ENCODE data around the gene CXCR4. TPM values are rescaled to one million over a fixed set of nuclear protein-coding genes. Genes with fewer than 3 reads are reported as not detected.

Gene CXCR4
- total and polyA plus RNA-seq, 8 donors, result 0.31 to 20.4 (median 1.5) TPM

DNA sequence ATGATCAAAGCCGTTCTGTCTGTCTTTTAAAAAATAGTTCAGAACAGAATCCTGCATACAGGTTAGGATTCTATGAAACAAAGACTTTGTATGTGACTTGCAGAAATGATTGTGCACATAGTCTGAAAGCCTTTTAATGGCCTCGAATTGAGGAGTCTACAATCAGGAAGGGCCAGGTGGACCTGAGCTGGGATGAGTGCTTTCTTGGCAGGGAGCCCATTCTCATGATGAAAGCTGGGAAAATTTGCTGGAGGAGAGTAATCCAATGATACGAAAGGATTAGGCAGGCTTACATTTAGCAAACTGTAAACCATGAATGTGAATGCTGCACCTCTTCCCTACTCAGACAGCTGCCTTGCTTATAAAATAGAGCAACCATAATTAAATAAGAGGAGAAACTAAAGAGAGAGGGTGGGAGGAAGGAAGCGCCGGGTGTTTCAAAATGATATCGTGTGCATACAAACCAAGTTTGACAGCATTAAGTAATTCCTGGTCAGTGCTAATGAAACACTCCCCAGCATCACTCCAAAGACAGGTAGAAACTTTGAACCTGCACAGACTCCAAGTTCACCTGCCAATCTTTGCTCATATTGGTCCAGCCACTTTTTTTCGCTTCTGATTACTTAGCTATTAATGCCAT, 23.7 kb upstream of the CXCR4 start:
- TF ChIP-seq, protein P1, sequence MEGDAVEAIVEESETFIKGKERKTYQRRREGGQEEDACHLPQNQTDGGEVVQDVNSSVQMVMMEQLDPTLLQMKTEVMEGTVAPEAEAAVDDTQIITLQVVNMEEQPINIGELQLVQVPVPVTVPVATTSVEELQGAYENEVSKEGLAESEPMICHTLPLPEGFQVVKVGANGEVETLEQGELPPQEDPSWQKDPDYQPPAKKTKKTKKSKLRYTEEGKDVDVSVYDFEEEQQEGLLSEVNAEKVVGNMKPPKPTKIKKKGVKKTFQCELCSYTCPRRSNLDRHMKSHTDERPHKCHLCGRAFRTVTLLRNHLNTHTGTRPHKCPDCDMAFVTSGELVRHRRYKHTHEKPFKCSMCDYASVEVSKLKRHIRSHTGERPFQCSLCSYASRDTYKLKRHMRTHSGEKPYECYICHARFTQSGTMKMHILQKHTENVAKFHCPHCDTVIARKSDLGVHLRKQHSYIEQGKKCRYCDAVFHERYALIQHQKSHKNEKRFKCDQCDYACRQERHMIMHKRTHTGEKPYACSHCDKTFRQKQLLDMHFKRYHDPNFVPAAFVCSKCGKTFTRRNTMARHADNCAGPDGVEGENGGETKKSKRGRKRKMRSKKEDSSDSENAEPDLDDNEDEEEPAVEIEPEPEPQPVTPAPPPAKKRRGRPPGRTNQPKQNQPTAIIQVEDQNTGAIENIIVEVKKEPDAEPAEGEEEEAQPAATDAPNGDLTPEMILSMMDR (IDR thresholded peaks at IDR 0.05), result no peak
- Histone ChIP-seq H3K4me1 (peaks cover 0 to 4% (median 0%) of the 10 kb centered on the region in 3 donors), H3K27ac (no peak overlapping the region), H3K4me3 (no peak overlapping the region), H3K27me3 (no peaks in the 10 kb centered on the region), H3K36me3 (no peaks in the 10 kb centered on the region), H3K9me3 (no peaks in the 10 kb centered on the region)
- 20% methylated on average over 7 of the region's 7 CpGs for WGBS, 2 donors
- peak in 3 of 4 donors; percentile 36 to 80 (median 76) for ATAC-seq
- no peak for FAIRE-seq
- intact Hi-C loops (cut with DNase I), result no loop called here
- peak in 1 of 6 donors; percentile 6 for DNase-seq

DNA sequence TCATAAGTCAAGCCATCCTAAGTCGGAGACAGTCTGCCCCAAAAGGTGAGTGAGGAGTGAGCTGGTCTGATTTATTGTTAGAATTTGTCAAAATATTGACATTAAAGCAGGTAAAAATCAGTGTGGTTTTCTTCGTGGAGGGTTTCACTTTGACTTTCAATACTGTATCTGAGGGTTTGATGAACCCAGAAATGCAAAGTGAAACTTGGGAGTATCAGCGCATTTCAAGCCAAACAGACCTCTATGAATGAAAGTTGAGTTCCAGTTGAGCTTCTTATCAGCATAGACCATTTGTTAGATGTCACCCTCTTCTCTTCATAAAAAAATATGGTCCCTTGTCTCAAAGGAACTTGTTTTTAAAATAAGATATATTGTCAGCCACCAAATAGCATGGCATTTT, 21.7 kb upstream of the CXCR4 start:
- ATAC-seq (no peak), FAIRE-seq (no peak), DNase-seq (no peak)
- Histone ChIP-seq H3K4me1 (peaks cover 0 to 4% (median 0%) of the 10 kb centered on the region in 3 donors), H3K36me3 (no peaks in the 10 kb centered on the region), H3K27me3 (no peaks in the 10 kb centered on the region), H3K27ac (no peak overlapping the region), H3K4me3 (no peak overlapping the region), H3K9me3 (no peaks in the 10 kb centered on the region)
- intact Hi-C loops (cut with DNase I), result no loop called here
- WGBS, 2 donors, result 68 to 73% methylated on average over 3 of the region's 3 CpGs
- TF ChIP-seq, protein P1 (IDR thresholded peaks at IDR 0.05), result no peak

DNA sequence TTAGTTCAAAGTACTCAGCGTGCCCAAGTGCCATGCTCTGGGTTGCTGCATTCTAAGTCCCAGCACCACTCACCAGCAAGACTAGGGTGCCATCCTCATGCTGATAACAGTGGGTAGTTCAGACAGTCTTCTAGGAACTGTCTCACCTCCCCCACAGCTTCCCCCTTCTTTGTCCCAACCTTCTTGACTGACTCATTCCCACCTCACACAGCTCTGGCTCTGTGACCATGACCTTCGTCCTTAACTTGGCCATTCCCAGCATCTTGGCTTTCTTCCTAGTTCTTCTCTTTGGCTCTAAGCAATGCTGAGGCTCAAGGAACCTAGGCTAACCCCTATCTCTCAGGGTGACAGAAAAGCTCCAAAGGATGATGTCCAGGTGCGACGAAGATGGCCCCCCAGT, 20.0 kb upstream of the CXCR4 start:
- no peaks in the 10 kb centered on the region for H3K36me3 ChIP-seq
- H3K4me3 ChIP-seq, result no peak overlapping the region
- intact Hi-C loops (cut with DNase I), result no loop called here
- ATAC-seq (no peak), FAIRE-seq (no peak), DNase-seq (no peak)
- WGBS, 2 donors, result 74 to 85% methylated on average over 4 of the region's 4 CpGs
- no peaks in the 10 kb centered on the region for H3K27me3 ChIP-seq
- peaks cover 0 to 4% (median 0%) of the 10 kb centered on the region in 3 donors for H3K4me1 ChIP-seq
- TF ChIP-seq, protein P1 (IDR thresholded peaks at IDR 0.05), result no peak
- no peaks in the 10 kb centered on the region for H3K9me3 ChIP-seq
- no peak overlapping the region for H3K27ac ChIP-seq

DNA sequence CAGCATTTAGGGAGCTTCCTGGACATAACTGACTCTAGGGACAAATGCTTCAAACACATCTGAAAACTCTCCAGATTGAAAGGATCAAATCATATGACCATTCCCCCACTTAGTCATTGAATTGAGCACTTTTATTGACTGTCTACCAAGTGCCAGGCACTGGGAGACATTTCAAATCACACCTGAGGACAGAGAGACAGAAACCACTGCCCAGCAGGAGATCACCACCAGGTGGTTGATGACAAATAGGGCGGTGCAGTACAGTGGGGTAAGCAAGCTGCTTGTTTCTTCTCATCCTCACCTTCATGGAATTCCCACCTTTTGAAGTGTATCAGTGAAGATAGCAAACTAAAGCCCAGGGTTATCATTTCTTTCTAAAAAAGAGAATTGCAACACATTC, 19.0 kb upstream of the CXCR4 start:
- FAIRE-seq (no peak), ATAC-seq (peak in 1 of 4 donors; percentile 32), DNase-seq (no peak)
- Histone ChIP-seq H3K9me3 (no peaks in the 10 kb centered on the region), H3K36me3 (no peaks in the 10 kb centered on the region), H3K4me1 (peaks cover 0 to 4% (median 0%) of the 10 kb centered on the region in 3 donors), H3K4me3 (no peak overlapping the region), H3K27me3 (no peaks in the 10 kb centered on the region), H3K27ac (peak overlapping the region in 1 of 4 donors; percentile 19)
- intact Hi-C loops (cut with DNase I), result no loop called here
- TF ChIP-seq, protein P1 (IDR thresholded peaks at IDR 0.05), result no peak
- 63% methylated on average over 1 of the region's 1 CpG for WGBS, 2 donors
